ENCODE measurements around the gene DDX42. TPM values are rescaled to one million over a fixed set of nuclear protein-coding genes. Genes with fewer than 3 reads are reported as not detected.

Gene DDX42
- total and polyA plus RNA-seq, 9 of the 15 experiments (the other 6 are each of a cell fraction or from before 2014, with no cell fraction given) = 16.5 to 149 (median 87.6) TPM

DNA sequence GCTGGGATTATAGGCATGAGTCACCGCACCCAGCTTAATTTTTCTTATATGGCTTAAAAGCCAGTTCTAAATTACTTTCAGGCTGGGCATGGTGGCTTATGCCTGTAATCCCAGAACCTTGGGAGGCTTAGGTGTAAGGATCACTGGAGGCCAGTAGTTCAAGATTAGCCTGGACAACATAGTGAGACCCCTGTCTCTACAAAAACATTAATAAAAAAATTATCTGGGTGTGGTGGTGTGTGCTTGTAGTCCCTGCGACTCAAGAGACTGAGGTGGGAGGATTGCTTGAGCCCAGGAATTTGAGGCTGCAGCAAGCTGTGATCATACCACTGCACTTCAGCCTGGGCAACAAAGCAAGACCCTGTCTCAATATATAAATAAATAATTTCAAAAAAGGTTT lies 79.3 kb downstream of the DDX42 start:
- no peak overlapping the region for H3K4me2 ChIP-seq (ENCODE audit: insufficient read depth, low read length)
- BruUV-seq (replicated peaks) = no TSS peak
- no peaks in the 10 kb centered on the region for H3K9me1 ChIP-seq (ENCODE audit: control insufficient read depth, insufficient read depth, low read length)
- H3K27ac ChIP-seq (ENCODE audit: extremely low read depth, low read depth, low read length) = no peak overlapping the region
- no peak for TF ChIP-seq MTF1 (CRISPR knock-in tag; IDR thresholded peaks at IDR 0.05; ENCODE audit: borderline replicate concordance)
- peak; percentile 51 for TF ChIP-seq RBM25 (IDR thresholded peaks at IDR 0.05; ENCODE audit: low read depth, low read length, severe bottlenecking)
- peak; percentile 90 for TF ChIP-seq ZNF121 (CRISPR knock-in tag; conservative IDR thresholded peaks at IDR 0.05)
- TF ChIP-seq BCOR (IDR thresholded peaks at IDR 0.05) = peak; percentile 79
- TF ChIP-seq, protein P1, sequence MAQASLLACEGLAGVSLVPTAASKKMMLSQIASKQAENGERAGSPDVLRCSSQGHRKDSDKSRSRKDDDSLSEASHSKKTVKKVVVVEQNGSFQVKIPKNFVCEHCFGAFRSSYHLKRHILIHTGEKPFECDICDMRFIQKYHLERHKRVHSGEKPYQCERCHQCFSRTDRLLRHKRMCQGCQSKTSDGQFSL (CRISPR knock-in tag; IDR thresholded peaks at IDR 0.05) = no peak
- TF ChIP-seq, protein P1 (tag; IDR thresholded peaks at IDR 0.05) = no peak
- 0 out of 2 replicates have a peak, but pooled peaks have one; percentile 35 for TF ChIP-seq HDAC2 (IDR thresholded peaks at IDR 0.05)
- no peak for TF ChIP-seq RBM22 (IDR thresholded peaks at IDR 0.05; ENCODE audit: low read depth, low read length, poor library complexity, severe bottlenecking)
- TF ChIP-seq PHF20 (IDR thresholded peaks at IDR 0.05; ENCODE audit: partially characterized antibody) = no peak
- TF ChIP-seq ZNF197 (CRISPR knock-in tag; IDR thresholded peaks at IDR 0.05; ENCODE audit: low read depth) = no peak
- TF ChIP-seq, protein P2, sequence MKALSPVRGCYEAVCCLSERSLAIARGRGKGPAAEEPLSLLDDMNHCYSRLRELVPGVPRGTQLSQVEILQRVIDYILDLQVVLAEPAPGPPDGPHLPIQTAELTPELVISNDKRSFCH (CRISPR knock-in tag; IDR thresholded peaks at IDR 0.05) = no peak
- TF ChIP-seq, protein P2 (tag; IDR thresholded peaks at IDR 0.05) = no peak
- no peak for TF ChIP-seq TRIM28 (IDR thresholded peaks at IDR 0.05)
- TF ChIP-seq KDM1A (IDR thresholded peaks at IDR 0.05) = 0 out of 4 replicates have a peak, but pooled peaks of 1 of the 2 experiments have one; percentile 12
- no peak overlapping the region for H3K4me3 ChIP-seq
- CTCF ChIA-PET (ENCODE audit: low intra/inter-chr PET ratio) = no interaction called here
- no peak for FAIRE-seq
- intact Hi-C loops (cut with micrococcal nuclease) (no loop called here), in situ Hi-C loops (cut with MboI) (no loop called here)
- peaks cover 24% of the 10 kb centered on the region; the same call in 1 of the 3 replicates for H3K36me3 ChIP-seq (ENCODE audit: control insufficient read depth, insufficient read depth, low read length)
- H3K27me3 ChIP-seq (ENCODE audit: control insufficient read depth in 2 of 2, insufficient read depth in 2 of 2, low read length in 2 of 2) = no peaks in the 10 kb centered on the region
- H3K79me2 ChIP-seq (ENCODE audit: control insufficient read depth, insufficient read depth, low read length) = peaks cover 30% of the 10 kb centered on the region
- H2AFZ ChIP-seq (ENCODE audit: low read depth, low read length) = no peak overlapping the region
- WGBS (ENCODE audit: insufficient coverage, low coverage, missing lambda C conversion rate) = 83% methylated on average over 2 of the region's 2 CpGs
- peaks cover 17 to 26% of the 10 kb centered on the region in 2 experiments; a peak in 4 of 5 replicates for H3K4me1 ChIP-seq (replicated peaks in 1 of 2; ENCODE audit: control insufficient read depth in 2 of 2, insufficient read depth in 2 of 2, low read length in 2 of 2)
- no peak for DNase-seq (ENCODE audit: extremely low read depth in 1 of 4, low spot score in 3 of 4)
- no peak for ATAC-seq
- peaks cover under 1% of the 10 kb centered on the region; the same call in 1 of the 2 replicates for H3K9me3 ChIP-seq (replicated peaks; ENCODE audit: control insufficient read depth, insufficient read depth, low read depth, low read length)
- H3K9ac ChIP-seq (ENCODE audit: insufficient read depth in 1 of 2, low read depth in 2 of 2, low read length in 2 of 2) = no peak overlapping the region
- no peaks in the 10 kb centered on the region for H4K20me1 ChIP-seq (replicated peaks; ENCODE audit: control insufficient read depth, insufficient read depth, low read length)
- POLR2A ChIA-PET = interaction anchor here (1.2 to 1.4 kb wide), 2 partner anchors 8 to 28 kb away, joined by 3 read pairs; no protein-coding TSS in a partner anchor
